ENCODE results near the gene NSUN6.

The NSUN6 gene

DNA sequence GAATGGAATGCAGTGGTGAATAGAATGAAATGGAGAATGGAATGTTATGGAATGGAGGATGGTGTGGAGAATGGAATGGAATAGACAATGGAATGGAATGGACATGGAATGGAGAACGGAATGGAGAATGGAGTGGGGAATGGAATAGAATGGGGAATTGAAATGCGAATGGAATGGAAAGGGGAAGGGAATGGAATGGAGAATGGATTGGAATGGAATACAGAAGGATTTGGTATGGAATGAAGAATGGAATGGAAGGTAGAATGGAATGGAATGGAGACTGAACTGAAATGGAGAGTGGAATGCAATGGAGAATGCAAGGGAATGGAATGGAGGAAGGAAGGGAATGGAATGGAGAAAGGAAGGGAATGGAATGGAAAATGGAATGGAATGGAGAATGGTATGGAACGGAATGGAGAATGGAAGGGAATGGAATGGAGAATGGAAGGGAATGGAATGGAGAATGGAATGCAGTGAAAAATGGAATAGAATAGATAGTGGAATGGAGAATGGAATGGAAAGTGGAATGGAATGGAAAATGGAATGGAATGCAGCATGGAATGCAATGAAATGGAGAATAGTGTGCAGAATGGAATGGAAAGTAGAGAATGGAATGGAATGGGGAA, 94.8 kb downstream of the NSUN6 start:
- DNase-seq = no peak

DNA sequence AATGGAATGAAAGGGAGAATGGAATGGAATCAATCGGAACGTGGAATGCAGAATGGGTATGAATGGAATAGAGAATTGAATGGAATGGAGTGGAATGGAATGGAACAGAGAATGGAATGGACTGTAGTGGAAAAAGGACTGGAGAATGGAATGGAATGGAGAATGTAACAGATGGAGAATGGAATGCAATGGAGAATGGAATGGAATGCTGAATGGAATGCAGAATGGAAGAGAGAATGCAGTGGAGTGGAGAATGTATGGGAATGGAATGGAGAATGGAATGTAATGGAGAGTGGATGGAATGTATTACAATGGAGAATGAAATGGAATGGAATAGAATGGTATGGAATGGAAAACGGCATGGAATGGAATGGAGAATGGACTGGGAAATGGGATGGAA, 96.9 kb downstream of the NSUN6 start:
- DNase-seq = no peak

GRCh38 chr10:18551473-18551872, 99.9 kb downstream of the NSUN6 start:
- no peak for DNase-seq

DNA sequence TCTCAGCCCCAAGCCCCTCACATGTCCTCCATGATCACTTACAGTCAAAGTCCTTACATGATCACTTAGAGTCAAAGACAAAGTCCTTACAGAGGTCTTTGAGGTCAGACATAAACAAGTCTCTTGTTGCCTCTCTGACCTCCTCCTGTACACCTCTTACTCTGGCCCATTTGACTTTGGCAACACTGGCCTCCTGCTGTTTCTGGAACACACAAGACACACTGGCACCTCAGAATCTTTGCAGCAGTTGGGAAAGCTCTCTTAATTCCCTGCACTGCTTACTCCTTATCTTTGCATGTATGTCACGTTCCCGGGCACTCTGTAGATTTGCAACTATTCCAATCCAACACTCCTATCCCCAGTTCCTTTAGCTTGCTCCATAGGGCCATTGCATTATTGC, 102.3 kb downstream of the NSUN6 start:
- DNase-seq = no peak

DNA sequence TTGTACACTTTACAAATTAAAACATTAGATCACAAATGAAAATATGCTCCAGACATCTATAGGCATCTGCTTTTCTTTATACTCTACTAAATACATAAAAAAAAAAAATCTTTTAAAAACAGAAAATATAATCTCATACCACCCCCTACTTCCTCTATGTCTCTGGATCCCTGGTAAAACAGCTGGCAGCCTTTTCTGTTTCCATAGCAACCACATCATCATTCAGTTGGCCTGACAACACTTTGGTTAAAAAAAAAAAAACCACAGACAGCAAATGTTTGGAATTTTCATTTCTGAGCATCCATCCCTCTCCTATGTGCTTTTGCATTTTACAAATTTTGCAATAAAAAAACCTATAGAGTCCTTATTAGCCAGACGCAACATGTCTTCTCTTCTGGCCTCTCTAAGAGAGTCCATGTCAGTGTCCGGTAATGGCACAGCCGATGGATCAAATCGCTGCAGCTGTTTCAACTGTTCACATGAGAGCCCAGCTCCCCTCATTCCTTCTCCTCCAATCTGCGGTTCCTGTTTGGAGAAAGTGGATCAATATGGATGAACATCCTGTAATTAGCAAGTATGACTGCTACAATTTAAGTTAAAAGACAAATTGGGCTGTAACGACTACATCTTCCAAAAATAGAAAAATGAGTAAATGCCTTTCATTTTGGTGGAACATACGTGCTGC, 105.6 kb downstream of the NSUN6 start:
- DNase-seq = no peak

DNA sequence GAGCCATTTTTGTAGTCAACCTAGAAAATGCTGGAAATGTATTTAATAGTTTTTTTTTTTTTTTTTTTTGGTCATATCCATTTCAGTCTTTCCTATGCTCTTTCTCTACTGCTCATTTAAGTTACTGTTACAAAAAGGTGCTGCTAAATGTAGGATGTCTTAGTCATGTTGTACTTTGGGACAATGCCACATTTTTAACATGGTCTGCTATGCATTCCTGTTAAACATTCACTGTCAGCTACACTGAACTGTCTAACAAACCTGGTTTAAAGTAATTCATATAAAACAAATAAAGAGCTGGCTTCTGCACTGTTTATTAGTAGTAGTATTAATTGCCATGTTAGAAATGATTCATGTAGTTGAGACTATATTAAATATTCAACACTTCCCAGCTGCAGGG, 108.6 kb downstream of the NSUN6 start:
- DNase-seq = no peak

DNA sequence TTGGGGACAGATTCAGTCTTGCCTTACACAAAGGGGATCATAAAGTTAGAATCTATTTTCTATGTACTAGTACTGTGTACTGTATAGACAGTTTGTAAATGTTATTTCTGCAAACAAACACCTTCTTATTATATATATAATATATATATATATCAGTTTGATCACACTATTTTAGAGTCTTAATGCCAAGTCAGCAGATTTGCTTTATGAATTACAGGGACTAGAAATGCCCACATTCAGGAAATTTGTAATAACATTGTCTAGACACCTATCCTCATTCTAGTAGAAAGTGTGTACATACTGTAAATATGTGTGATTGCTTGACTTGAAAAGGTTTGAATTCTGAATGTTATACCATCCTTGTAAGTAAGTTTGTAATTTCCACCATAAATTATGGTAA, 111.2 kb downstream of the NSUN6 start:
- no peak for DNase-seq

GRCh38 chr10:18539335-18539734, 112.1 kb downstream of the NSUN6 start:
- DNase-seq = no peak

DNA sequence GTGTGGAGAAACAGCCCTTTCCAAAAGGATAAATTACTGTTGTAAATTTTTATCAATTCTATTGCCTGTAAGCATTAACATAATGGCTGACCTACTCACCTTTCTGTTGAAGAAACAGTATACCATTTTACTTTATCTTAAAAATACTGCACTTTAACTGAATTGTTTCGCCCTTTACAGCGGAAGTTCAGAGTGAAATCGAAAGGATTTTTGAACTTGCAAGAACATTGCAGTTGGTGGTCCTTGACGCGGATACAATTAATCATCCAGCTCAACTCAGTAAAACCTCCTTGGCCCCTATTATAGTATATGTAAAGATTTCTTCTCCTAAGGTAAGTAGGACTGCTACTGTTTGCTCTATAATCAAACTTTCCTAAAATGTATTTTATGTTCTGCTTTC, 117.5 kb downstream of the NSUN6 start:
- no peak for DNase-seq

- DNase-seq = no peak
These were observed 118.4 kb downstream of the NSUN6 start for GRCh38 chr10:18532881-18533535.

- DNase-seq = no peak
These were observed 123.1 kb downstream of the NSUN6 start for GRCh38 chr10:18528292-18528691.

DNA sequence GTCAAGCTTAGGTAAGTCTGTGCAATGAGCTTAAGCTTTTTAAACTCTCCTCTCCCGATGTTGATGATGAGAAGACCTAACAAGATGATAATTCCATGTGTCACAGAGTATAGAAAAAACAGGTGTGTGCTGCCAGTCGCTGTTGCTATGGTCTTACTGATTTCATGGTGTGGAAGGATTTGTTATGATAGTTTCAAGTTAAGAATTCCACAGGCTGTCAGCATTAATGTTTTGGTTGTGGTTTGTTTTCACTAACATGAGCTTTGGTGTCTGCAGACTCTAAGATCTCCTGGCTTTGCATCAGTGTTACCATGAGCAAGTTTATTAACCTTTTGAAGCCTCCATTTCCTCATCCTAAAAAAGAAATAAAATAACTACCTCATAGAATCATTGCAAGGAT, 123.7 kb downstream of the NSUN6 start:
- no peak for DNase-seq

DNA sequence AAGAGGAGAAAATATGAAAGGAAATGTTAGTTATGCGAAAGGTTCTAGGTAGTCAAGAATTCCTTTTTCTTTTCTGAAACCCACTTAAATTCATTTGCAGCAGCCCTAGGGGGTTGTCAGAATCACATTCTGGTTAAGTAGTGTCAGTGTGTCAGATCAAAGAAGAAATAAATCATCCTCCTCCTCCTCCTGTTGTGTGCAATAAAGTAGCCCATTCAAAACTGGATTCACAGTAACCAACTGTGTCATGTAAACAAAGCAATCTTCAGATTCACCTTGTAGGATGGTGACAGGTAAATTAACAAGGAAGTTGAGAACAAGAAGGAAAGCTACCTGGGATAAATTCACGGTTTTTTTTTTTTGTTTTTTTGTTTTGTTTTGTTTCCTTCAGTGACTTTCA, 127.5 kb downstream of the NSUN6 start:
- DNase-seq = no peak

DNA sequence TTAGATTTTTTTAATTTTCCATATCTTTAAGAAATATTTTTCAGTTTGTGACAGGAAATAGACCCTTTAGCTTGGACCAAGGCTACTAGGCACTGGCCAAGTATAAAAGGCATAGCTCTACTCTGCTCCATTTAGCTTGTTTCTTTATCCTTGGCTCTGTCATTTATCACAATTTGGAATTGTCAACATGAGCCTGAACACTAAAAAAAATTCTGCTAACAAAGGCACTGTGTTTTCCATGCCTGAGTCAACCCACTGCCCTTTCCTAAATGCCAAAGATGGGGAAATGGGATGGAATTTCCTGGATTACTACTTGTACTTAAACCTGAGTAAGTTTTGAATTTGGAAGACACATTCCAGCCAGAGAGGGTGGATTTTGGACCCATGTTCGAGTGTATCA, 128.4 kb downstream of the NSUN6 start:
- DNase-seq = no peak

DNA sequence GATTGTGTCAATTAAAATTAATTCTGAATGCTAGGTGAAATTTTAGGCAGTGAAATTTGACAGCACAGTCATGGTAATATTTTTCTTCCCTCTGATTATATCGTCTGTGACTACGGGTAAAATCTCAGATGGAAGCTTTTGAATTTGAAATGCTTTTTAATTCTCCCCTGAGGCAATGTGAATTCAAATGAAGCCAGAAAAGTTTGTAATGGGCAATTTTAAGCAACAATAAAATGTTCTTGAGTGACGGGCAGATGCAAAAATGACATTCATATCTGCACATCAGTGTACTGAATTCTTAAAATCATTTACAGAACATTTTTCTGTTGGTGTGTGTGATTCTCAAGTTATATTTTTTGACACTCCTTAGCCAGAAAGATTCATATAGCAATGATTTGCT, 134.5 kb downstream of the NSUN6 start:
- no peak for DNase-seq

DNA sequence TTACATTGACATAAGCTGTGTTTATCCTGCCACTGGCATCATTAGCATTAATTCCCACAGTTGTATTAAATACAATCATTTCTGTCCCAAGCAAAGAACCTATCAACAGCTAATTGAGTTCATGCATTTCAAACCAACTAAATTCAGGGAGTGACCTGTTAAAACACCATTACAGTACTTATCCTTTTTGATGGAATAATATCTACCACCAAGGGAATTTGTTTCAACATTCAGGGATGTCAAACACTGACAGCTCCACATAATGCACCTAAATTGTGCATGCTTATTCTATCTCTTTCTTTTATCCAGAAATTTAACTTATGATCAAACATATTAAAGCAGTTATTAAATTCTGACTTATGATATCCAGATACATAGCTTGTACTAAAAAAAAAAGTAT, 136.8 kb downstream of the NSUN6 start:
- DNase-seq = no peak

DNA sequence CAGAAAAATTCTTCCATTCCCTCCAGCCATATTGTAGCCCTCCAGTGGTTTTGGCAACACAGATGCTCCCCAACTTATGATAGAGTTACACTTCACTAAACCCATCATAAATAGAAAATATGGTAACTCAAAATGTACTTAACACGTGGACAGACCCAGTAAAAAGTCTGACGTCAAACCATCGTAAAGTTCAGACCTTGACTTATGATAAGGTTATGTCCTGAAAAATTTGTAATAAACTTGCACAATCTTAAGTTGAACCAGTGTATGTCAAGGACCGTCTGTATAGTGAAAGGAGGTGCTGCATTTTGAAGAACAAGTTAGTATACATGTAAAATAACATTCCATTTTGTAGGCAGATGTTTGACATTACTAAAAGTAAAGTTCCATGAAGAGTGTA, 142.8 kb downstream of the NSUN6 start:
- no peak for DNase-seq

DNA sequence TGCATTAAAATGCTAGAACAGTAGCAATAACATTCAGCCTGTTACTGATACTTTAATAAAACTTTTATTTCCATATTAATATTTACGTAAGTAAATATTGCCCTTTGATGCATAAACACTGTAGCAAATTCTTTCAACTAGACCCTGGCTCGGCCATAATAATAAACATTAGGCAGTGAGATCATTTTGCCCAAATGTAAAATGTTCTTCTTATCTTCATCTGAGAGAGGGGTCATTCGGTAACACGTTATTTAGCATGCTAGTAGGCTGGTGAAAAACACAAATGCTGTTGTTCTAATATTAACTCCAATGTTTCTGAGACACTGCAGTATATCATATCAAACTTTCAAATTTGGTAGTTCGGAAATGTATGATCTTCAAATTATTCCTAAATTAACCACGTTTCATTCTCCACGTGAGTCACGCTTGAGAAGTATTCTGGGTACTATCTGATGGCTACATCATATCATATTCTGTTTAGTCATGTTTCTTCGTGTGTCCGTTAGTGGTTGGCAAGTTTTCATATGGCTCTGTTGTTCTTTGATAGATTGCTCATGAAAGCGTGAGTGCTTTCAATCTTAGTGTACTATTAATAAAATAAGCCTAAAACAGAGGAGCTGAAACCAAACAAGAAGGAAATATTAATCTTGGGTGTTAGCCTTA, 145.8 kb downstream of the NSUN6 start:
- DNase-seq = no peak

DNA sequence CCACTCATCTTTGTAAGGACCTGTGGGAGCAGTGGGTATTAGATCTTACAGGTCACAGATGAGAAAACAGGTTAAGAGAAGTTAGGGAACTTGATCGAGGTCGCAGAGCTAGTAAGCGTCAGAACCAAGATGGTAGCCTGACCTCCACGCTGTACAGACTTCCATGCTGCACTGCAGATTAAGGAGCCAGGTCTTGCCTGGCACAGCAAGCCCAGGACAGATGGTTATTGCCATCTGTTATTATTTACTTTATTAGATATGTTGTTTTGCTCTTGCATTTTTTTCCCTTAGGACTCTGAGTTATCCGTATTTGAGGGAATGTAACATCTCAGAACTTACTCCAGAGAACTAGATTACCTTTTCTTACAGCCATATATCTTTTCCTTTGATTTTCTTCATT, 147.2 kb downstream of the NSUN6 start:
- no peak for DNase-seq

DNA sequence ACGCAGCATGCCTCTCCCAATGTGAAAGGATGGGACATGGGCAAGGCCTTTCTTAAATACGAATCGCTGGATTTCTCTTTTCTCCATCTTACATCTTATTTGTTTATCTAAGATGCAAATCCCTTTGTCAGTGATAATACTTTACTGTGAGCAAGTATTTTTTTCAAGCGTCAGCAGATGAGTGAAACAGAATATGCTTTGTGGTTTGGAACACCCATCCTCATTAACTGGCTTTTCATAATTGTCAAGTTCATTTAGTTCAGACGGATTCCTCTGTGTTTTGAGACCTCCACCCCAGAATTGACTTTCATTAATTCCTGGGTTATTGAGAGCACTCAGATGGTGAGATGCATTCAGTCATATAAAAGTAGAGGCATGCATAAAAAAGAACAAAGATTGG, 149.8 kb downstream of the NSUN6 start:
- no peak for DNase-seq

GRCh38 chr10:18501198-18501597, 150.2 kb downstream of the NSUN6 start:
- no peak for DNase-seq

DNA sequence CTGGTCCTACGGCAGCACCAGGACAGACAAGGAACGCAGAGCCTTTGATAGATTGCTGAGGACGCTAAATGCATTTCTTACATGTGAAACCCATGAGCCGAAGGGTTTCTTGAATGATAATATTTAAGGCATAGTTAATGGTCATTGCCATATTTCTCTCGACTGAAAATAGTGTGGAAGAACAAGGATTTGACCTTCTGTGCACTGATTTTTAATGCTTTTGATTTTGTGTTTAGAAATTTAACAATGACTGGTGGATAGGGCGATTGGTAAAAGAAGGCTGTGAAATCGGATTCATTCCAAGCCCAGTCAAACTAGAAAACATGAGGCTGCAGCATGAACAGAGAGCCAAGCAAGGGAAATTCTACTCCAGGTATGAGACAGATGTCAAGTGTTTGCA, 150.8 kb downstream of the NSUN6 start:
- DNase-seq = no peak

- no peak for DNase-seq
These were observed 152.4 kb downstream of the NSUN6 start for GRCh38 chr10:18498998-18499397.

DNA sequence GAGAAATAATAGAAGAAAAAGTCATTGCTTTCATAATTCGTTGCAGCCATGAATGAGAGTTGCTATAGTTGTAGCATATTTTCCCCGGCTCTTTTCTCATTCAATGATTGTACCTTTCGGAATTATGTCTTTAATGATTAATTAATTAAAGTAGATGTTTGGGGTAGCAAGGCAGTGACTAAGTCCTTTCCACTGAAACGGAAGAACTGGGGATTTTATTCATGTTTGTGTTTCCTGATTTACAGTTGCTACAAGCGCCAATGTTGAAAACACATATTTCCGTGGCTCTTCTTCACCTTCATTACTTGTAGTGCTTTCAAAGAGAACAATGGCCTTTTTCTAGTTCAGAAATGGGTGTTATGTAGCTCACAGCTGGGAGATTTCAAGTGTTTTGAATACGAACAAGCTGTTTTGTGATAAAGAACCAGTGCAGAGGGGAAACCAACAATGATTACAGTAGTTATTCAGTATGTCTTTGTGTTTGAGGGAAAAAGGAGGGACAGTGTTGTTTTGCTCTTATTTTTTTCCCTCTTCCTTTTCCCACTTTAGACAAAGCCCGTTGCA, 153.5 kb downstream of the NSUN6 start:
- no peak for DNase-seq
